HepG2 (cell line): ENCODE measurements around the gene PCDHGB1. TPM values are rescaled to one million over a fixed set of nuclear protein-coding genes. Genes with fewer than 3 reads are reported as not detected.
A peak's percentile ranks its signal among the peaks of the same experiment; 100 is the strongest.
"Not testable (repeated sequence)": the region's sequence is repeated elsewhere in the genome, so short reads cannot be mapped to it uniquely, and the experiment has no call there.

ENCODE experiments used
- ATAC-seq: fragments of 200-7000 bp; cut with Tn5 transposase; 3 replicates; pipeline ENCODE4 v1.9.1; 2020; ENCODE audit warnings: mild to moderate bottlenecking, moderate library complexity
- BruUV-seq: library from RNA; stranded (reverse); fragments of 400-500 nt; replicated peaks from 2 replicates; lab custom pipeline; 2021; lab: Mats Ljungman, UMichigan
- CTCF ChIA-PET: fragments of 300-600 bp; formaldehyde crosslinking; extraction: SDS; loops from one replicate; lab custom pipeline; 2021; ENCODE audit warnings: low total read pairs, inconsistent platforms, low intra/inter-chr PET ratio; lab: Yijun Ruan, JAX
- POLR2A ChIA-PET: fragments of 350-600 bp; sonication (Branson Sonifier 250); formaldehyde crosslinking; loops from one replicate; lab custom pipeline; 2020; ENCODE audit warnings: antibody characterized with exemption, inconsistent platforms; lab: Yijun Ruan, JAX
- DNase-seq: peaks from one replicate; pipeline ENCODE4 v3.0.0-alpha.2; 2015; ENCODE audit warnings: low spot score
- FAIRE-seq: peaks from 3 replicates; lab custom pipeline; 2011; peaks lifted over from hg19 to GRCh38; lab: Jason Lieb, UNC
- H2AFZ ChIP-seq: one replicate; pipeline ENCODE4 v1.6.1; 2011; ENCODE audit warnings: low read length, inconsistent platforms
- H3K27ac ChIP-seq: fragments of 300-600 bp; 3 replicates; pipeline ENCODE4 v1.8.0; 2011; ENCODE audit warnings: mixed run types, mild to moderate bottlenecking, mixed read lengths, low read length, inconsistent platforms; ENCODE audit not compliant: insufficient read depth; ENCODE audit errors: extremely low read length
- H3K27me3 ChIP-seq, 2 experiments: fragments of 200-600 bp in 1 of 2; 2 replicates in 1 of 2; 3 replicates in 1 of 2; pipeline versions ENCODE4 v1.6.0 to v1.8.0; 2011; ENCODE audit warnings: low read length in 2 of 2, mild to moderate bottlenecking in 2 of 2, moderate library complexity in 2 of 2, inconsistent platforms in 1 of 2; ENCODE audit not compliant: insufficient read depth in 2 of 2, control insufficient read depth in 1 of 2
- H3K36me3 ChIP-seq, 2 experiments: fragments of 200-600 bp in 1 of 2; replicated peaks in 1 of 2; 2 replicates in 1 of 2; 3 replicates in 1 of 2; pipeline versions ENCODE4 v1.5.1 to v1.8.0; 2011; ENCODE audit warnings: low read length in 2 of 2, inconsistent platforms in 1 of 2; ENCODE audit not compliant: insufficient read depth in 2 of 2, control insufficient read depth in 1 of 2
- H3K4me1 ChIP-seq: 2 replicates; pipeline ENCODE4 v1.5.1; 2012; ENCODE audit warnings: low read length, inconsistent platforms; ENCODE audit not compliant: insufficient read depth
- H3K4me2 ChIP-seq: 2 replicates; pipeline ENCODE4 v1.6.0; 2011; ENCODE audit warnings: low read depth, low read length, inconsistent platforms
- H3K4me3 ChIP-seq, 3 experiments: fragments of 200-600 bp in 1 of 3; sonication (generic), shearing (Covaris generic) in 1 of 3; replicated peaks in 1 of 3; 2 replicates each; pipeline ENCODE4 v1.5.1; 2011 to 2016; ENCODE audit warnings: low read length in 3 of 3, inconsistent platforms in 2 of 3, low read depth in 2 of 3, mild to moderate bottlenecking in 2 of 3, control low read depth in 1 of 3, mixed read lengths in 1 of 3; ENCODE audit not compliant: insufficient read depth in 1 of 3
- H3K79me2 ChIP-seq: one replicate; pipeline ENCODE4 v1.6.1; 2011; ENCODE audit warnings: low read length, inconsistent platforms; ENCODE audit not compliant: insufficient read depth
- H3K9ac ChIP-seq: 2 replicates; pipeline ENCODE4 v1.6.0; 2011; ENCODE audit warnings: mild to moderate bottlenecking, low read depth, low read length, inconsistent platforms; ENCODE audit not compliant: insufficient read depth
- H3K9me3 ChIP-seq: 2 replicates; pipeline ENCODE4 v1.5.1; 2012; ENCODE audit warnings: mild to moderate bottlenecking, low read length
- H4K20me1 ChIP-seq: 2 replicates; pipeline ENCODE4 v1.6.0; 2011; ENCODE audit warnings: inconsistent platforms, mild to moderate bottlenecking, low read length, moderate library complexity; ENCODE audit not compliant: insufficient read depth
- ATF4 ChIP-seq, 2 experiments: fragments of 450-650 bp in 1 of 2; sonication (generic) in 1 of 2; formaldehyde crosslinking; IDR thresholded peaks; 2 replicates each; pipeline versions ENCODE4 v1.5.0 to v1.8.0; 2020 to 2022; ENCODE audit warnings: mild to moderate bottlenecking in 1 of 2, missing genetic modification reagents in 1 of 2
- CBX1 ChIP-seq: IDR thresholded peaks from one replicate; pipeline ENCODE4 v1.6.1; 2016; ENCODE audit warnings: antibody characterized with exemption, low read depth
- EED ChIP-seq: sonication (generic); formaldehyde crosslinking; IDR thresholded peaks from 2 replicates; pipeline ENCODE4 v1.5.0; 2020; ENCODE audit warnings: mild to moderate bottlenecking, missing genetic modification reagents
- IRF2 ChIP-seq: IDR thresholded peaks from 2 replicates; pipeline ENCODE4 v1.6.1; 2018; ENCODE audit warnings: missing genetic modification reagents, missing compliant biosample characterization
- MYC ChIP-seq: sonication (generic); formaldehyde crosslinking; IDR thresholded peaks from 2 replicates; pipeline ENCODE4 v1.9.0; 2021; ENCODE audit warnings: missing genetic modification reagents, borderline replicate concordance
- PHF20 ChIP-seq: sonication (generic); formaldehyde crosslinking; IDR thresholded peaks from 2 replicates; pipeline ENCODE4 v1.5.0; 2020; ENCODE audit warnings: mild to moderate bottlenecking, missing genetic modification reagents
- PLRG1 ChIP-seq: fragments of 450-650 bp; conservative IDR thresholded peaks from 2 replicates; pipeline ENCODE4 v1.6.1; 2016
- SRY ChIP-seq: sonication (generic); formaldehyde crosslinking; IDR thresholded peaks from 2 replicates; pipeline ENCODE4 v1.8.0; 2022; ENCODE audit warnings: mild to moderate bottlenecking, missing genetic modification reagents
- XRCC5 ChIP-seq: fragments of 200-400 bp; formaldehyde crosslinking; optimal IDR thresholded peaks from 2 replicates; pipeline ENCODE3; 2017; ENCODE audit warnings: mild to moderate bottlenecking, low read length
- ZFP36L1 ChIP-seq: sonication (generic); formaldehyde crosslinking; IDR thresholded peaks from 2 replicates; pipeline ENCODE4 v1.8.0; 2022; ENCODE audit warnings: mild to moderate bottlenecking, missing genetic modification reagents, moderate library complexity
- ZNF317 ChIP-seq: sonication (generic); formaldehyde crosslinking; IDR thresholded peaks from 2 replicates; pipeline ENCODE4 v1.5.0; 2020; ENCODE audit warnings: mild to moderate bottlenecking, missing genetic modification reagents
- ZNF34 ChIP-seq: sonication (generic); formaldehyde crosslinking; IDR thresholded peaks from 2 replicates; pipeline ENCODE4 v1.4.0; 2020; ENCODE audit warnings: mild to moderate bottlenecking, missing genetic modification reagents, borderline replicate concordance
- ZNF44 ChIP-seq: sonication (generic); formaldehyde crosslinking; IDR thresholded peaks from 2 replicates; pipeline ENCODE4 v1.5.1; 2020; ENCODE audit warnings: mild to moderate bottlenecking, missing genetic modification reagents
- ZNF782 ChIP-seq: sonication (generic); formaldehyde crosslinking; IDR thresholded peaks from 2 replicates; pipeline ENCODE4 v1.4.0; 2020; ENCODE audit warnings: missing genetic modification reagents, mild to moderate bottlenecking, borderline replicate concordance
- ZNF788 ChIP-seq: sonication (generic); formaldehyde crosslinking; IDR thresholded peaks from 2 replicates; pipeline ENCODE4 v1.5.0; 2020; ENCODE audit warnings: mild to moderate bottlenecking, missing genetic modification reagents, borderline replicate concordance
- whole genome bisulfite sequencing: methylation state at CpG from one replicate; pipeline ENCODE4 v1.1.6; 2017; ENCODE audit warnings: low lambda C conversion rate; 5-methylcytosine and 5-hydroxymethylcytosine counted together
- in situ Hi-C: cut with HindIII; loops from 2 replicates; pipeline ENCODE4 v1.10.0; 2017; ENCODE audit warnings: low pct_unique_long_range_greater_than_20kb; ENCODE audit not compliant: extremely low pct_ligation_motif_present
- intact Hi-C: fragments of 100-400 bp; cut with micrococcal nuclease; formaldehyde crosslinking; loops from one replicate; pipeline ENCODE4 v1.10.0; 2022; ENCODE audit not compliant: unreplicated experiment
- polyA plus RNA-seq, 8 experiments: library from polyadenylated mRNA; depleted of rRNA in 3 of 8; stranded (reverse) in 7 of 8; unstranded in 1 of 8; fragments of >200 nt; fragmentation: Illumina TruSeq in 4 of 8; extraction: Trizol in 4 of 8; gene quantifications; 2 replicates each; pipeline versions ENCODE4 v1.2.1 to v1.2.3, GENCODE V29; 2011 to 2016; ENCODE audit warnings: low read depth in 4 of 8, missing spikeins in 1 of 8, mixed read lengths in 1 of 8; ENCODE audit not compliant: insufficient read depth in 1 of 8
- total RNA-seq, 5 experiments: library from RNA; depleted of rRNA; stranded (reverse); fragments of >200 nt; fragmentation: Illumina TruSeq; extraction: Trizol; gene quantifications; 2 replicates each; pipeline ENCODE4 v1.2.3, GENCODE V29; 2016; ENCODE audit warnings: low read depth in 1 of 5
- TF ChIP-seq, protein P1 (sequence below): sonication (generic); formaldehyde crosslinking; conservative IDR thresholded peaks from 2 replicates; pipeline ENCODE4 v1.8.0; 2022; ENCODE audit warnings: low read depth, missing genetic modification reagents
- TF ChIP-seq, protein P2 (sequence below): sonication (generic); formaldehyde crosslinking; conservative IDR thresholded peaks from 2 replicates; pipeline ENCODE4 v1.5.0; 2020; ENCODE audit warnings: missing genetic modification reagents

The PCDHGB1 gene
- total and polyA plus RNA-seq, 2 of the 13 experiments (the other 11 are each of a cell fraction or from before 2014, with no cell fraction given): 1.0 to 2.6 TPM

DNA sequence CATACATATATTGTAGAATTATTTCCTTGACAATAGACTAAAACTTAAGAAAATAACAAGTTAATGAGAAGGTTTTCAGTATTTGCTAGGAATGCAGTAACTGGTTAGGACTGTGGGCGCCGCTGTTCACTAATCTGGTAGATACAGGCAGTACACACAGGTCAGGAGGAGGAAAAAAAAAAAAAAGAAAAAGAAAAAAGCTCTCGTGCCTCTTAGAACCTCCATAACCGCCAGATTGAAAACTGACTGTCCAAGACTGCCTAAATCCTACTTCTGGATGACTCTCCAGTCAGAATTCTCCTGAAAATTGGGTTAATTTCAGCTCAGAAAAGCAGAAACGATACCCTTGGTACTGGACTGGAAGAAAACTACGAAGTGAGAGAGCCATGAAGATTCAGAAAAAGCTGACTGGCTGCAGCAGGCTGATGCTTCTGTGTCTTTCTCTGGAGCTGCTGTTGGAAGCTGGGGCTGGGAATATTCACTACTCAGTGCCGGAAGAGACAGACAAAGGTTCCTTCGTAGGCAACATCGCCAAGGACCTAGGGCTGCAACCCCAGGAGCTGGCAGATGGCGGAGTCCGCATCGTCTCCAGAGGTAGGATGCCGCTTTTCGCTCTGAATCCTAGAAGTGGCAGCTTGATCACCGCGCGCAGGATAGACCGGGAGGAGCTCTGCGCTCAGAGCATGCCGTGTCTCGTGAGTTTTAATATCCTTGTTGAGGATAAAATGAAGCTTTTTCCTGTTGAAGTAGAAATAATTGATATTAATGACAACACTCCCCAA, 19.4 kb upstream of the PCDHGB1 start, which contains the start of gene PCDHGA1 (continued):
- TF ChIP-seq ZFP36L1 (CRISPR knock-in tag) (no peak), MYC (no peak), ZNF317 (no peak), CBX1 (peak; percentile 23), ZNF782 (CRISPR knock-in tag) (no peak), ZNF34 (no peak), ZNF44 (CRISPR knock-in tag) (0 out of 2 replicates have a peak, but pooled peaks have one; percentile 44), XRCC5 (no peak), ZNF788 (CRISPR knock-in tag) (no peak), ATF4 (CRISPR knock-in tag; IDR thresholded peaks at IDR 0.05) (no peak), EED (CRISPR knock-in tag) (no peak), SRY (no peak), PHF20 (no peak), PLRG1 (no peak), IRF2 (no peak)
- TF ChIP-seq, protein P1, sequence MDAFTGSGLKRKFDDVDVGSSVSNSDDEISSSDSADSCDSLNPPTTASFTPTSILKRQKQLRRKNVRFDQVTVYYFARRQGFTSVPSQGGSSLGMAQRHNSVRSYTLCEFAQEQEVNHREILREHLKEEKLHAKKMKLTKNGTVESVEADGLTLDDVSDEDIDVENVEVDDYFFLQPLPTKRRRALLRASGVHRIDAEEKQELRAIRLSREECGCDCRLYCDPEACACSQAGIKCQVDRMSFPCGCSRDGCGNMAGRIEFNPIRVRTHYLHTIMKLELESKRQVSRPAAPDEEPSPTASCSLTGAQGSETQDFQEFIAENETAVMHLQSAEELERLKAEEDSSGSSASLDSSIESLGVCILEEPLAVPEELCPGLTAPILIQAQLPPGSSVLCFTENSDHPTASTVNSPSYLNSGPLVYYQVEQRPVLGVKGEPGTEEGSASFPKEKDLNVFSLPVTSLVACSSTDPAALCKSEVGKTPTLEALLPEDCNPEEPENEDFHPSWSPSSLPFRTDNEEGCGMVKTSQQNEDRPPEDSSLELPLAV (CRISPR knock-in tag): no peak
- TF ChIP-seq, protein P2, sequence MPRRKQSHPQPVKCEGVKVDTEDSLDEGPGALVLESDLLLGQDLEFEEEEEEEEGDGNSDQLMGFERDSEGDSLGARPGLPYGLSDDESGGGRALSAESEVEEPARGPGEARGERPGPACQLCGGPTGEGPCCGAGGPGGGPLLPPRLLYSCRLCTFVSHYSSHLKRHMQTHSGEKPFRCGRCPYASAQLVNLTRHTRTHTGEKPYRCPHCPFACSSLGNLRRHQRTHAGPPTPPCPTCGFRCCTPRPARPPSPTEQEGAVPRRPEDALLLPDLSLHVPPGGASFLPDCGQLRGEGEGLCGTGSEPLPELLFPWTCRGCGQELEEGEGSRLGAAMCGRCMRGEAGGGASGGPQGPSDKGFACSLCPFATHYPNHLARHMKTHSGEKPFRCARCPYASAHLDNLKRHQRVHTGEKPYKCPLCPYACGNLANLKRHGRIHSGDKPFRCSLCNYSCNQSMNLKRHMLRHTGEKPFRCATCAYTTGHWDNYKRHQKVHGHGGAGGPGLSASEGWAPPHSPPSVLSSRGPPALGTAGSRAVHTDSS (CRISPR knock-in tag): no peak

- 74% methylated on average over 20 of the region's 39 CpGs for WGBS
- FAIRE-seq, H4K20me1 ChIP-seq, DNase-seq, H2AFZ ChIP-seq, intact Hi-C loops, ATAC-seq, CTCF ChIA-PET, H3K27ac ChIP-seq, H3K9ac ChIP-seq, H3K36me3 ChIP-seq, H3K9me3 ChIP-seq, in situ Hi-C loops, H3K4me2 ChIP-seq, H3K4me3 ChIP-seq, POLR2A ChIA-PET, BruUV-seq, H3K79me2 ChIP-seq: not testable (repeated sequence)
- H3K4me1 ChIP-seq: peaks cover 10% of the 10 kb centered on the region
- peaks cover 0 to 15% of the 10 kb centered on the region in 2 experiments; a peak in 3 of 5 replicates for H3K27me3 ChIP-seq
These were observed 17.3 kb upstream of the PCDHGB1 start for GRCh38 chr5:141332571-141332970.
